IMR-90 (cell line): ENCODE data around the gene DNM3.

Source experiments
- CEBPB ChIP-seq: IDR thresholded peaks from 2 replicates; pipeline ENCODE4 v1.6.1; 2012; ENCODE audit warnings: low read depth, low read length, improper control_type of control experiment
- ELK1 ChIP-seq: fragments of 150-350 bp; IDR thresholded peaks from 2 replicates; pipeline ENCODE4 v1.6.1; 2016; ENCODE audit warnings: low read depth, mild to moderate bottlenecking, low read length, moderate library complexity, borderline replicate concordance
- MAZ ChIP-seq: IDR thresholded peaks from 2 replicates; pipeline ENCODE4 v1.6.1; 2012; ENCODE audit warnings: low read depth, mild to moderate bottlenecking, low read length, improper control_type of control experiment, moderate library complexity, borderline replicate concordance
- POLR2A ChIP-seq: IDR thresholded peaks from 2 replicates; pipeline ENCODE4 v1.6.1; 2012; ENCODE audit warnings: mild to moderate bottlenecking, low read depth, low read length
- RAD21 ChIP-seq: IDR thresholded peaks from 2 replicates; pipeline ENCODE4 v1.6.1; 2012; ENCODE audit warnings: low read length, improper control_type of control experiment
- RCOR1 ChIP-seq: IDR thresholded peaks from 2 replicates; pipeline ENCODE4 v1.6.1; 2012; ENCODE audit warnings: mild to moderate bottlenecking, low read length, improper control_type of control experiment; ENCODE audit not compliant: insufficient replicate concordance
- RFX5 ChIP-seq: IDR thresholded peaks from 2 replicates; pipeline ENCODE4 v1.8.0; 2012; ENCODE audit warnings: low read depth, mild to moderate bottlenecking, low read length, moderate library complexity
- SMC3 ChIP-seq: fragments of 150-350 bp; IDR thresholded peaks from 2 replicates; pipeline ENCODE4 v1.6.1; 2016; ENCODE audit warnings: low read depth, mild to moderate bottlenecking, antibody characterized with exemption, low read length, moderate library complexity
- TF ChIP-seq, protein P1 (sequence below): conservative IDR thresholded peaks from 2 replicates; pipeline ENCODE4 v1.5.1; 2012; ENCODE audit warnings: mild to moderate bottlenecking, low read depth, low read length, improper control_type of control experiment

GRCh38 chr1:172408958-172409357, 567.7 kb downstream of the DNM3 start:
- TF ChIP-seq, protein P1, sequence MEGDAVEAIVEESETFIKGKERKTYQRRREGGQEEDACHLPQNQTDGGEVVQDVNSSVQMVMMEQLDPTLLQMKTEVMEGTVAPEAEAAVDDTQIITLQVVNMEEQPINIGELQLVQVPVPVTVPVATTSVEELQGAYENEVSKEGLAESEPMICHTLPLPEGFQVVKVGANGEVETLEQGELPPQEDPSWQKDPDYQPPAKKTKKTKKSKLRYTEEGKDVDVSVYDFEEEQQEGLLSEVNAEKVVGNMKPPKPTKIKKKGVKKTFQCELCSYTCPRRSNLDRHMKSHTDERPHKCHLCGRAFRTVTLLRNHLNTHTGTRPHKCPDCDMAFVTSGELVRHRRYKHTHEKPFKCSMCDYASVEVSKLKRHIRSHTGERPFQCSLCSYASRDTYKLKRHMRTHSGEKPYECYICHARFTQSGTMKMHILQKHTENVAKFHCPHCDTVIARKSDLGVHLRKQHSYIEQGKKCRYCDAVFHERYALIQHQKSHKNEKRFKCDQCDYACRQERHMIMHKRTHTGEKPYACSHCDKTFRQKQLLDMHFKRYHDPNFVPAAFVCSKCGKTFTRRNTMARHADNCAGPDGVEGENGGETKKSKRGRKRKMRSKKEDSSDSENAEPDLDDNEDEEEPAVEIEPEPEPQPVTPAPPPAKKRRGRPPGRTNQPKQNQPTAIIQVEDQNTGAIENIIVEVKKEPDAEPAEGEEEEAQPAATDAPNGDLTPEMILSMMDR = no peak
- TF ChIP-seq POLR2A = no peak
- no peak for TF ChIP-seq ELK1
- TF ChIP-seq SMC3 = no peak
- TF ChIP-seq RFX5 = no peak
- TF ChIP-seq RAD21 = no peak
- no peak for TF ChIP-seq CEBPB
- no peak for TF ChIP-seq RCOR1
- no peak for TF ChIP-seq MAZ
